ENCODE results near the gene MLH3. TPM values are rescaled to one million over a fixed set of nuclear protein-coding genes. Genes with fewer than 3 reads are reported as not detected.

Gene MLH3
- total RNA-seq, 1 donor from 2014 or later: 17.1 TPM

DNA sequence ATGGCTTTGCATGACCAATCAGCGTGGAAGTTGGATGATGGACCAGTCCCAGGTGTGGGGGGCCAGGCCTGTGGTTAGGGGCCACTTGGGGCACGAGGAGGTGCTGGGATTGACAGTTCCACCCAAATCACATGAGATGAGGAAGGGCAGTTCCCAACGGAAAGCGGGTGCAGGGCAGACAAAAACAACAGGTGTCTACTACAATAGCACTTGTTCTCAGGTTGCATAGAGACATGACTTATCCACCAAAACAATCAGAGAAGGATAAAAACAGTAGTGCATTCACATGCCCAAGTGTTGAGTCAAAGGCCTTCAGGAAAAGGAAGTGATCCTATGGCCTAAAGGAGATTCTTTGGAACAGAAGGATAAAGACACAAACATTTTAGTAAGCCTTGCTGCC, 63.1 kb downstream of the MLH3 start:
- no peaks in the 10 kb centered on the region for H3K4me1 Mint-ChIP-seq (ENCODE audit: low read depth, unreplicated experiment)
- H3K36me3 Mint-ChIP-seq (ENCODE audit: unreplicated experiment): no peaks in the 10 kb centered on the region
- no peak for DNase-seq
- H3K9me3 Mint-ChIP-seq (ENCODE audit: unreplicated experiment): peaks cover 2% of the 10 kb centered on the region
- H3K4me3 Mint-ChIP-seq (ENCODE audit: unreplicated experiment): no peak overlapping the region
- TF ChIP-seq, protein P1, sequence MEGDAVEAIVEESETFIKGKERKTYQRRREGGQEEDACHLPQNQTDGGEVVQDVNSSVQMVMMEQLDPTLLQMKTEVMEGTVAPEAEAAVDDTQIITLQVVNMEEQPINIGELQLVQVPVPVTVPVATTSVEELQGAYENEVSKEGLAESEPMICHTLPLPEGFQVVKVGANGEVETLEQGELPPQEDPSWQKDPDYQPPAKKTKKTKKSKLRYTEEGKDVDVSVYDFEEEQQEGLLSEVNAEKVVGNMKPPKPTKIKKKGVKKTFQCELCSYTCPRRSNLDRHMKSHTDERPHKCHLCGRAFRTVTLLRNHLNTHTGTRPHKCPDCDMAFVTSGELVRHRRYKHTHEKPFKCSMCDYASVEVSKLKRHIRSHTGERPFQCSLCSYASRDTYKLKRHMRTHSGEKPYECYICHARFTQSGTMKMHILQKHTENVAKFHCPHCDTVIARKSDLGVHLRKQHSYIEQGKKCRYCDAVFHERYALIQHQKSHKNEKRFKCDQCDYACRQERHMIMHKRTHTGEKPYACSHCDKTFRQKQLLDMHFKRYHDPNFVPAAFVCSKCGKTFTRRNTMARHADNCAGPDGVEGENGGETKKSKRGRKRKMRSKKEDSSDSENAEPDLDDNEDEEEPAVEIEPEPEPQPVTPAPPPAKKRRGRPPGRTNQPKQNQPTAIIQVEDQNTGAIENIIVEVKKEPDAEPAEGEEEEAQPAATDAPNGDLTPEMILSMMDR (IDR thresholded peaks at IDR 0.05; ENCODE audit: partially characterized antibody, unreplicated experiment): no peak
- H3K27ac Mint-ChIP-seq (ENCODE audit: unreplicated experiment): no peak overlapping the region
- H3K27me3 Mint-ChIP-seq (ENCODE audit: unreplicated experiment): peaks cover 2% of the 10 kb centered on the region

DNA sequence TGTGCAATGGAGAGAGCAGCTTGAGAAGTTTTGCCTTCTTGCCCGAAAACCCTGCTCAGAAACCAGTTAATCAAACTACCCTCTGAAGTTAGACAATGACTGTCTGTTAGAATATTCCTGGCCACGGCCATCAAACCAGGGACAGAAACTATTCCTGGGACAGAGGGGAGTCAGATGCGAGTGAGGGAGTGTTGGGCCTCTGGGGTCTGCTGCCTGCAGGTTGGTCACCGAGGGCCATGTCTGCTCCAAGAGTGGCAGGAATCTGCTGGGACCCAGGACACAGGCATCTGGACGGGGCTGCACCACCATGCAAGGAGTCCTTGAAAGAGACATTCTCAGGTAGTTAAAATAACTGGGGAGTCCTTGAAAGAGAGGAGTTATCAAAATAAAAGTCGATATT, 65.5 kb downstream of the MLH3 start:
- peaks cover 2% of the 10 kb centered on the region for H3K9me3 Mint-ChIP-seq (ENCODE audit: unreplicated experiment)
- no peak for DNase-seq
- H3K4me3 Mint-ChIP-seq (ENCODE audit: unreplicated experiment): no peak overlapping the region
- TF ChIP-seq, protein P1 (IDR thresholded peaks at IDR 0.05; ENCODE audit: partially characterized antibody, unreplicated experiment): no peak
- H3K4me1 Mint-ChIP-seq (ENCODE audit: low read depth, unreplicated experiment): no peaks in the 10 kb centered on the region
- no peaks in the 10 kb centered on the region for H3K36me3 Mint-ChIP-seq (ENCODE audit: unreplicated experiment)
- no peak overlapping the region for H3K27ac Mint-ChIP-seq (ENCODE audit: unreplicated experiment)
- peaks cover 6% of the 10 kb centered on the region for H3K27me3 Mint-ChIP-seq (ENCODE audit: unreplicated experiment)

DNA sequence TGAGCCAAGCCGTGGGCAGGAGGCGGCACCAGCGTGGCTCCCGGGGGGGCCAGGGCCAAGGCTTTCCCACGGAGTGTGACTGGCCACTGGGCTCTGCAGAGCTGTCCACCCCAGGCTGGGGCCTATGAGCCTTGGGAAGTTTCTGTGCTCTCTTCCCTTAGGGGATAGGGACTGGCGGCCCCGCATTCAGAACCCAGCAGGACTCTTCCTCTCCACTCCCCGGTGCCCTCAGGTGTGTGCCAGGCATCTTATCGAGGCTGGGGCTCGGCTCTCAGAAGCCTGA, 66.3 kb downstream of the MLH3 start:
- H3K9me3 Mint-ChIP-seq (ENCODE audit: unreplicated experiment): peaks cover 2% of the 10 kb centered on the region
- H3K27me3 Mint-ChIP-seq (ENCODE audit: unreplicated experiment): peaks cover 6% of the 10 kb centered on the region
- no peak overlapping the region for H3K4me3 Mint-ChIP-seq (ENCODE audit: unreplicated experiment)
- H3K27ac Mint-ChIP-seq (ENCODE audit: unreplicated experiment): no peak overlapping the region
- H3K36me3 Mint-ChIP-seq (ENCODE audit: unreplicated experiment): no peaks in the 10 kb centered on the region
- H3K4me1 Mint-ChIP-seq (ENCODE audit: low read depth, unreplicated experiment): peaks cover 2% of the 10 kb centered on the region
- no peak for DNase-seq
- TF ChIP-seq, protein P1 (IDR thresholded peaks at IDR 0.05; ENCODE audit: partially characterized antibody, unreplicated experiment): no peak

GRCh38 chr14:74984236-74985027, 66.8 kb downstream of the MLH3 start:
- Mint-ChIP-seq H3K4me1 (ENCODE audit: low read depth, unreplicated experiment) (peaks cover 4% of the 10 kb centered on the region), H3K4me3 (ENCODE audit: unreplicated experiment) (no peak overlapping the region), H3K36me3 (ENCODE audit: unreplicated experiment) (no peaks in the 10 kb centered on the region), H3K27me3 (ENCODE audit: unreplicated experiment) (peaks cover 6% of the 10 kb centered on the region), H3K9me3 (ENCODE audit: unreplicated experiment) (peaks cover 5% of the 10 kb centered on the region), H3K27ac (ENCODE audit: unreplicated experiment) (no peak overlapping the region)
- no peak for DNase-seq
- TF ChIP-seq, protein P1 (IDR thresholded peaks at IDR 0.05; ENCODE audit: partially characterized antibody, unreplicated experiment): no peak

DNA sequence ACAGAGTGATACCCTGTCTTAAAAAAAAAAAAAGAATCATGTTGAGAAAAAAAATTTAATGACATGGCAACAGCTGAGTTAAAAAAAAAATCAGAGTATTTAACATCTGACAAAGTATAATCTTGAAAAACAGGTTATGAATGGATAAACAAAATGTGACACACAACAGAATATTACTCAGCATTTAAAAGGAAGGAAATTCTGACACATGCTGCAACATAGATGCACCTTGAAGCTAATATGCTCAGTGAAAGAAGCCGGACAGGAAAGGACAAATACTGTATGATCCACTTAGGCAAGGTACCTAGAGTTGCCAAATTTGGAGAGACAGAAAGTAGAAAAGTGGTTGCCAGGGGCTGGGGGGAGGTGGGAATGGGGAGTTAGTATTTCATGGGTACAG, 67.9 kb downstream of the MLH3 start:
- no peaks in the 10 kb centered on the region for H3K36me3 Mint-ChIP-seq (ENCODE audit: unreplicated experiment)
- H3K4me1 Mint-ChIP-seq (ENCODE audit: low read depth, unreplicated experiment): peaks cover 8% of the 10 kb centered on the region
- peaks cover 5% of the 10 kb centered on the region for H3K9me3 Mint-ChIP-seq (ENCODE audit: unreplicated experiment)
- peaks cover 10% of the 10 kb centered on the region for H3K27me3 Mint-ChIP-seq (ENCODE audit: unreplicated experiment)
- no peak for DNase-seq
- no peak overlapping the region for H3K27ac Mint-ChIP-seq (ENCODE audit: unreplicated experiment)
- H3K4me3 Mint-ChIP-seq (ENCODE audit: unreplicated experiment): no peak overlapping the region
- TF ChIP-seq, protein P1 (IDR thresholded peaks at IDR 0.05; ENCODE audit: partially characterized antibody, unreplicated experiment): no peak
